GM19238 (cell line): ENCODE data around the gene VPS37D.
A peak's percentile ranks its signal among the peaks of the same experiment; 100 is the strongest.
"Not testable (repeated sequence)": the region's sequence is repeated elsewhere in the genome, so short reads cannot be mapped to it uniquely, and the experiment has no call there.

Experiments
- DNase-seq: peaks from one replicate; pipeline ENCODE4 v3.0.0; 2011; ENCODE audit warnings: low spot score; ENCODE audit not compliant: insufficient read length

The VPS37D gene

DNA sequence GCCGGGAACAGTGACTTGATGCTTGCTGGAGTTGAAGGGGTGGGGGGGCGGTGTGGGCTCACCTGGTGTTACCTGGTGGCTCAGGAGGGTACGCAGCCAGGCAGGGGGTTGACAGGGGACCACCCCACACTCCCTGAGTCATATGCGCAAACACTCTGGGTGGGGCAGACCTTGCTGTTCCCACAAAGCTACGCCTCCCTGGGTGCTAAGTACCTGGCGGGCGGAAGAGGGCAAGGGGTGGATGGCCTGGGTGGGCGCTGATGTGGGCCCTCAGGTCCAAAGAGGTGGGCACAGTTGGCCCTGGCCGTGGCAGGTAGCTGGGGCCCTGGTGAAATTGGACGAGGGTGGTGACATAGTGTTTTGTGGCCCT is 37.9 kb downstream of the VPS37D start:
- DNase-seq, result no peak

DNA sequence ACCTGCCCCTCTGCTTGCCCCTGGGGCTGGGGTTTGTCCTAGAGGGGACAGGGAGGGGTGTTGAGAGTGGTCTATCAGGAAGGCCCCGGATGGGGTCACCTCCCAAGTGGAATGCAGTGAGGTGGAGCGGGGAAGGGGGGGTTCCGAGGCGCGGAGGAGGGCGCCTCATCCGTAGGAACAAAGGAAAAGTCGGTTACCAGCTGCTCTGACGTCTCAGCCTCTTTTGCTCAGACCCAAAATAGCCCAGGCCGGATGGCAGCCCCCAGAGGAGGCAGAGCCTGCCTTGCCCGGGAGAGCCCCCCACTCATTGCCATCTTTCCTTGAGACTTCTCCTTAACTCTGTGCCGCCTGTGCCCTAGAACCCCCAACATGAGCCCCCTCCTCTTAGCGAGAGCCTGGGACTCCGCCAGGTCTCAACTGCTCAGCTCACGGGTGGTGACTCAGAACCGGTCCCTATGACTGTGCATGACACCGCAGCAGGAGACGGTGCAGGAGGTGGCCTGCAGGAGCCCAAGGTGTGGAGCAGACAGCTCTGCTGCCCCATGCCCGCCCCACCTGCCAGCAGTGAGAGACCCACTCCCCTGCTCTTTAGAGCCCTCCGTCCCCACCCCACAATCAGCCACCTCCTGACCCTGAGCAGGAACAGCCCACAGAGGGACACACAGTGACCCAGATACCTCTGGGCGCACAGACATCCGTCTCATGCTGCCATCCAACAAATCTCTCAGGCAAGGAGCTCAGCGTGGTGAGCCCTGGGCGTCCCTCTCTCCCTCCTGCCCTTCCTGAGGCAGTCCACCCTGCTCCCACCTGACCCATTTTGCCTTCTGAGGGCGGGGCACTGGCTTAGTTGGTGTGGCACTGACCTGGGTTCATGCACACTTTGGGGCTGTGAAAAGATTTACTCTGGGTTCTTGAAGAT is 38.8 kb downstream of the VPS37D start:
- DNase-seq, result no peak

DNA sequence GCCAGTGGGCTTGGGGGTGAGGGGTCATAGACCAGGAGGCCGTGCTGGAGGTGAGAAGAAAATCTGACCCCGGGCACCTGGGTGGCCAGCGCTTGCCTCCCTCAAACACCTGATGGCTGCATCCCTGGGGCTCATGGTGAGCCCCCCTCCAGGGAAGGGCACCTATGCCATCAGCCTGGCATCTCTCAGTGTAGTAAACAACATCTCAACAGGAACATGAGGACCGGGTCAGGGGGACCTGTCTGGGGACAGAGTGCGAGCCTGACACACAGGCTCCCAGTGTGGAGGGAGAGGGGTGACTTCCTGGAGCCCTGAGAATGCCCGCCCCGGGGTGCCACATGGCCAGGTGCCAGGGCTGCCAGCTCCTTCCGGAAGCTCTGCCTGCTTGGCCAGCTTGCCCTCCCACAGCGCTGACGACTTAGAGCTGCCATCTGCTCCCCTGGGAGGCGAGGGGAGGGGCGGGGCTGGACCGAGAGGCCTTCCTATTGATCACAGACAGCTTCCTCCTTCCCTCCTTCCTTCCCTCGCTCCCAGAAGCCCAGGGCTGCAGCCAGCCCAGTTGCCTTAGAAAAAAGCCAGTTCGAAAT is 39.5 kb downstream of the VPS37D start:
- no peak for DNase-seq

DNA sequence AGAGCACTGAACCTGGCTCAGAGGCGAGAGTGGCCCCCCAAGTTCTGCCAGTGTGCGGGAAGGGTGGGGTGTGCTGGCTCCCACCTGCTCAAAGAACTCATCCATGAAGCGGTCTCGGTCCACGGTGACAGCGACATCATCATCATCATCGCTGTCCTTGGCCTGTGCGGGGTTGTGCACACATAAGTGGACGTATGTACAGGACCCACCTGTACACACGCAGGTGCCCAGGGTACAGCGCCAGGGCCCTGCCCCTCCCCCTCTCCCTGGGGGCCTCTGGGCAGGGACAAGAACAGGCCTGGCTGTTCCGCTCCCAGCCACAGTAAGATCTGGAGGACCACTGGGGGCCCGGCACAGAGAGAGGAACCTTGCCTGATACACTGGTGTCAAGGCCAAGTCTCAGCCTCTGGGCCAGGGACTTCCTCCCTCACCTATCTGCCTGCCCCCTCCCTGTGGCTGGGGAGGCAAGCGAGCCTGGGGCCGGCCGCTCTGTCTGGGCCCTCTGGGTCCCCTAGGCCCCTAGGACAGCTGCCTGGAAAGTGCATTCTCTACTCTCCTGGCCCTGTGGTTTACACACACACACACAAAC is 41.4 kb downstream of the VPS37D start:
- DNase-seq, result no peak

DNA sequence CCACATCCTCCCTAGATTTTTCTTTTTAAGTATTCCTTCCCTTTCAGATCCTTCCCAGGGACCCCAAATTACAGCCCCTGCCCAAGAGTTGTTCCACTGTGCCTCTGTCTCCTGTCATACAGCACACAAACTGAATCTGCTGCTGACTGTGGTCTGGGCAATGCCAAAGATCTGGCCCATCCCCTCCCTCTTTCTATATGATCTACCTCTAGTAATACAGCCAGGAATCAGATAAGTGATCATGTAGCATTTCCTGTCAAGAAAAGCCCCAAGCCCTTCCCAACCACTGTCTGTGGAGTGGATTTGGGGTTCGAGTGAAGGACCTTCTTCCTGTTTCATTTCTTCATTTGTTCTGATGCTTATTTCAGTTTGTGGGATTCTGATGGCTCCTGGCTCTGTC is 45.1 kb downstream of the VPS37D start:
- no peak for DNase-seq

DNA sequence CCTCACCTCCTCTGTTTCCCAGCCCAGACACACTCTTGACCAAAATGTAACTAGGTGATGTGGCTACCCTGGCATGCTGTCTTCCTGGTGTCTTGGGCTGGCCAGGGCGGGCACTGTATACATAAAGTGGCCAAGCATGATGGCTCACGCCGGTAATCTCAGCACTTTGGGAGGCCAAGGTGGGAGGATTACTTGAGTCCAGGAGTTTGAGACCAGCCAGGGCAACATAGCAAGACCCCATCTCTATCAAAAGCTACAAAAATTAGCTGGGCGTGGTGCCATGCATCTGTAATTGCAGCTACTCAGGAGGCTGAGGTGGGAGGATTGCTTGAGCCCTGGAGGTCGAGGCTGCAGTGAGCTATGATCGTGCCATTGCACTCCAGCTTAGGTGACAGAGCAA is 45.7 kb downstream of the VPS37D start:
- DNase-seq, result not testable (repeated sequence)

DNA sequence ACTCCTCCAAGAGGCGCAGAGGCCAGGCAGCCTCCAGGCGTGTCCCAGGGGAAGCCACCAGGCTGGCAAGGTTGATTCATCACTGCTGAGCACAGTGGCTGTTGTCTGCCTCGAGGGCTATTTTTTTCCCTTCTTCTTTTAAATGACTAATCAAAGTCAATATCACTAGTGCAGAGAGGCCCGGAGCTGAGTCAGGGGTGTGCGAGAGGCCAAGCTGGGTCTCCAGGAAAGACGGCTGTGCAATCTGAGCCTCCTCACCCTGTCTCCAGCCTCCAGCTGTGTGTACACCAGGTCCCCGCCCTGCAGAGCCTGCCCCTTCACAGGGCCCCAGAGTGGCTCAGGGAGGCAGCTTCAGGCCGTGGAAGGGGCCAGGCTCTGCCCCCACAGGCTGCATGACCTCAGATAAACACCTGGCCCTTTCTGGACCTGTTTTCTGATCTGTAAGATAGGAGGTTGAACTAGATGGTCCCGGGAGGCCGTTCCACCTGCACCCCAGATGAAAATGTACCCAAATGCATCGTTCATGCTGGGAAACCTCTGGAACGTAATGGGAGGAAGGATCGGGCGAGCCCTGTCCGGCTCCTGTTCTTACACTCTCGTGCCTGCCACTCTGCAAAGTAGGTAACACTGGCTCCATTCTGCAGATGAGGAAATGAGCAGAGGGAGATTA is 48.2 kb downstream of the VPS37D start:
- DNase-seq, result no peak

DNA sequence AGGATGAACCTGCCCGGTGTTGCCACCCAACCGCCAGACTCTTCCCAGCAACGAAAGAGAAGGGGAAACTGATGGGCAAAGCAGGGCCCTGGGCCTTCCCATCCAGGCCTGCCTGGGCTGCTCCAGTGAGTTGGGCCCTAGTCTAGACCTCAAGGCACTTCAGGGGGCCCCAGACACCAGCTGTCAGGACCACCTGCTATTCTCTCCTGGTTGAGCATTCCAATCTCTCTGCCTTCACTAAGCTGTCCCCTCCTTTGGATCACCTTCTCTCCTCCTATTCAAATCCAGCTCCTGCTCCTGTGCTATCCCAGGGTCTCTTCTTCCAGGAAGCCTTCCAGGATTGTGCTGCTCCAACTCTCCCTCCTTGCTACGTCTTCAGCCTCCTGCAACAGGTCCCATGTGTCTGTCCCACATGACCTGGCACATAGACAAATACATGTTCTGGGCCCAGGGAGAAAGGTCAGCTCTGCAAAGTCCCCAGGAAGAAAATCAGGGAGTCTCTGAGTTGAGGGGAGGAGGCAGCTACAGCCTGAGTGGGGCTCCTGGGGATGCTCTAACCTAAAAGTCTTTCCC is 48.8 kb downstream of the VPS37D start:
- no peak for DNase-seq

DNA sequence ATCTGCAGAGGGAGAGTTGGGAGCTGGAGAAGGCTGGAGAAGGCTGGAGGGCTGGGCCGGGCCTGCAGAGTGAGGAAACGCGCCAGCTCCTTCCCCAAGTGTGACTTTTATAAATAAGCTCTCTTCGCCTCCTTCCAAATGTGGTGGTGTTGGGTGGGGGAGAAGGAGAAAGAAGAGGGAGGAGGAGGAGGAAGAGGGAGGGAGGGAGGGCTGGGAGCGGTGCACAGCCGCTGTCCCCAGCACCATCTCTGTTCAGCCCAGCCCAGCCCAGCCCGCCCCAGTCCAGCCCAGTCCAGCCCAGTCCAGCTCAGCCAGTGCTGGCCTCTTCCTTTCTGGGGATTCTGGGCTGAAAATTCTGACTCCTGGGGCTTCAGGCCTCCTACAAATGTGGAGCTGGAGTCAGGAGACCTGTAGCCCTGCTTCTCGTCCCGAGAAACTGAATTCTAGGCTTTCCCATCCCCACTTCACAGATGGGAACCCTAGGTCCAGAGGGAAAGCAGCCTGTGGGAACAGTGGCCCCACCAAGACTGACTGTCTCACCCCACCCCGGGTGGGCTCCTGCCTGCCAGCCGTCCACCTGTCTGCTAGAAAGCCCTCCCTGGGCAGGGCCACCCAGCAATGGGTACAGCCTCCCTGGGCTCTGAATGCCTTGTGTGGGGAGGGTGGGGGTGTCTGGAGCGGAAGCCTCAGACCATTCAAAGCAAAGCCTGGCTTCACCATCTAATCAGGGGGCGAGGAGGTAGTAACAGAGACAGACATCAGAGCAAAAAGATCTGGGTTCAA is 49.6 kb downstream of the VPS37D start:
- no peak for DNase-seq

DNA sequence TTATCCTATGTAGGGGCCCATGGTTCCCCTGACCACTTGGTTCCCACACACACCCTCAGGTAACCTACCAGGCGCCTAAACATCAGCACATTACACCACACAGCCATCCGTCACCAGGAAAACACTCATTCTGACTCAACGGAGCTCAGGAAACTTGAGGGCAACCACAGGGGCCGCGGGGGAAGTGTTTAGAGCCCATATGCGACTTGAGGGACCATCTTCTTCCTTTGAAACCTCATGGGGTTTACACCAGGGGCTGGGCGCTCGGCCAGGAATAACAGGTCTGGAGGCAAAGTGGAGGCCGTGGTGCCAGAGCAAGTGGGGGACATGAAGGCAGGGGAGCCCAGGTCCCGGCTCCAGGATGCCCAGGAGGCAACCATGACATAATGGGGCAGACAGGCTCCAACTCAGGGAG is 50.4 kb downstream of the VPS37D start:
- no peak for DNase-seq

DNA sequence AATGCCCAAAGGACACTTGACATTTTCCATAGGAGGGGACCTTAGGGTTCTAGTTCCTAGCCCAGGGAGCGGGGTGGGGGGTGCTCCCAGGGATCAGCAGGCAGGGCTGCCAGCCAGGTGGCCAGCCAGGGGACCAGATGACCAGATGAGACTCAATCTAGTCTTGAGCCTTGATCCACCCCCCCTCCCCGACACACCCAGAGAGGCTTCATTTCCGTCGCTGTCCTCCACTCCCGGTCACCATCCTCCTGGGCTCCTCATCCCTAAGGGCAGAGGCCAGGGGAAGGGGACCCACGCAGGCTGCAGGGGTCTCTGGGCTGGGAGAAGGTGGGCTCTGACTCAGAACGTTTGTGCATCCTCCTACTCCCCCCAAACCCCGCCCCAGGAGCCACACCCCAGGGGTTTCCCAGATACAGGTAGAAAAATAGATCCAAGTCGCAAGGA is 50.8 kb downstream of the VPS37D start:
- DNase-seq, result no peak

DNA sequence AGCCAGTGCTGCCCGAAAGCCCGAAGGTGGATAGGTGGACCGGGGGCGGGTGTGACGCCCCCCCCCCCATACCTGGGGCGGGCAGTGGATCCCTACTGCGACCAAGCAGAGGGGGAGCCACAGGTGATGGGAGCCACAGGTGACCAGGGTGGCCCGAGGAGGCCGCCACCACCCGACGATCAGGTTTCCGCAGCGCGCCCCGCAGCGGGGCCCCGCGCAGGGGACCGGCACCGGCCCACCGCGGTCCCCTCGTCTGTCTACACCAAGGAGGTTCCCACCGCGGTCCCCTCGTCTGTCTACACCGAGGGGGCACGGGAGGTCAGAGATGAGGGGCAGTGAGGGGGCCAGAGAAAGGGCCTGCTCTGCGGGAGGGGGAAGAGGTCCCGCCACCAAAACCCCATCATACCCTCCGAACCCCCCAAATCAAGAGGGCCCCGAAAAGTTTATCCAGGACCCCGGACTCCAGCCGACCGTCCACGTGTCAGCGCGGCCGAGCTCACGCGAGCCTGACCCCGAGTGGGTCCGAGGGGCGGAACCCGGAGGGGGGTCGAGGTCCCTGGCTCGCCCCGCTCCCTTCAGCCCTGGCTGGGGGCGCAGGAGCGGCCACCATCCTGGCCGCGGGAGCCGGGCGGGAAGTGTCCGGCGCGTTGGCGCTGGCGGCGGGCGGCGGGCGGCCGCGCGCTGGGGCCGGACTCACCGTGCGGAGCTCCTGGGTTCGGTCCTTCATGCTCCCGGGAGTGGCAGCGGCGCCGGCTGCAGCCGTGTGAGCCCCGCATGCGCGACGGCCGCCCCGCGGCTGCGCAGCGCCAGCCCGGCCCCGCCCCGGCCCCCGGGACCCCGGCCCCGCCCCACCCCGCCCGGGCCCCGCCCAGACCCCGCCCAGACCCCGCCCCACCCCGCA is 51.5 kb downstream of the VPS37D start, which contains the start of gene STX1A:
STX1A (minus strand) TSS at position 765 of the 901 bp plus-strand sequence; CDS start at position 727, 38 bp downstream.
- DNase-seq, result peak; percentile 85

DNA sequence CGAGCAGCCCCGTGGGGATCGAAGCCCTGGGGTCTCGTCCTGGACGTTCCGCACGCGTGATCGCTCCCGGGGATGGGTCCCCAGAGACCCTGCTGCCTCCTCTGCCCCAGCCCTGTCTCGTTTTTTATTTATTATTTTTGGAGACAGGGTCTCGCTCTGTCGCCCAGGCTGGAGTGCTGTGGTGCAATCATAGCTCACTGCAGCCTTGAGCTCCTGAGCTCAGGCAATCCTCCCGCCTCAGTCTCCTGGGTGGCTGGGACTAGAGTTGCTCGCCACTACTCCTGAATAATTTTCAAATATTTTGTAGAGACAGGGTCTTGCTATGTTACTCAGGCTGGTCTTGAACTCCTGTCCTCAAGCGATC is 52.2 kb downstream of the VPS37D start:
- no peak for DNase-seq

DNA sequence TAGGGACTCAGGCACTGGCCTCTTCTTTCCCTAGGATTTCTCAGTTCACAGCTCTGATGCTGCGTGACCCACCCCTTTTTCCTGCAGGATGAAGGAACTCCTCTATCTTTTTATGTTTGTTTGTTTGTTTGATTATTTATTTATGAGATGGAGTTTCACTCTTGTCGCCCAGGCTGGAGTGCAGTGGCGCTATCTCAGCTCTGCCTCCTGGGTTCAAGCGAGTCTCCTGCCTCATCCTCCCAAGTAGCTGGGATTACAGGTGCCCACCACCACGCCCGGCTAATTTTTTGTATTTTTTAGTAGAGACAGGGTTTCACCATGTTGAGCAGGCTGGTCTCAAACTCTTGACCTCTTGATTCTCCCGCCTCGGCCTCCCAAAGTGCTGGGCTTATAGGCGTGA is 52.8 kb downstream of the VPS37D start:
- DNase-seq, result not testable (repeated sequence)

DNA sequence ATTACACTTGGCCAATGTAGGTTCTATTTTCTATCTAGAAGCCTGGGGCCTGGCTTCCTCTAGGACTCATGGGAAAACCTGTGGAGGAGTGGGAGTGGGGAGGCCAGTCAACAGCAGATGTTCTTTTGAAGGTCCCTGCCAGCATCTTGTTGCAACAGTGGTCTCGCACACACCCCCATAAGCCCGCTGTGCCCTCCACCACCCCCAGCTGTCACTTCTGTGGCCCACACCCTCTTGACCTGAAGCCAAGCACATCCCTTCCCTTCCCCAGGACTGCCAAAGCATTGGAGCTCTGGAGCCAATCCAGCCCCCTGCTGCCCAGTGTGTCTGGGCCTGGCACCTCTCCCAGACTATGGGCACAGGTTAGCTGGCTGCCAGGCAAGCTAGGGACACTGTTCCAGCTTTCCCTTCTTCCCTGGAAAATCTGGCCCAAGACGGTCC is 53.8 kb downstream of the VPS37D start:
- no peak for DNase-seq
